Hypothalamus (tissue), 51 donors: ENCODE measurements around the gene STT3B.

Source experiments
- DNase-seq, 51 donors: peaks; one replicate each; lab custom pipeline; 2025; lab: John Stamatoyannopoulos, UW

The STT3B gene

GRCh38 chr3:31680072-31680870, 147.5 kb downstream of the STT3B start:
- no peak for DNase-seq
